GM06990 (cell line): Measurements from ENCODE around the gene BPIFB6.

ENCODE experiments used
- DNase-seq: peaks from one replicate; pipeline ENCODE4 v3.0.0-alpha.2; 2011; ENCODE audit not compliant: insufficient read length; ENCODE audit errors: extremely low read depth
- H3K27me3 ChIP-seq: replicated peaks from 2 replicates; pipeline ENCODE4 v1.6.0; 2011; ENCODE audit warnings: low read length; ENCODE audit not compliant: control insufficient read depth, insufficient read depth
- H3K36me3 ChIP-seq: 2 replicates; pipeline ENCODE4 v1.5.1; 2011; ENCODE audit warnings: low read length; ENCODE audit not compliant: control insufficient read depth, insufficient read depth
- H3K4me3 ChIP-seq: replicated peaks from 2 replicates; pipeline ENCODE4 v1.5.1; 2011; ENCODE audit warnings: low read depth, mild to moderate bottlenecking, control low read depth, low read length
- TF ChIP-seq, protein P1 (sequence below): IDR thresholded peaks from 2 replicates; pipeline ENCODE4 v1.5.1; 2011; ENCODE audit warnings: low read length, control low read depth, mild to moderate bottlenecking, inconsistent platforms; ENCODE audit not compliant: insufficient read depth, poor library complexity, severe bottlenecking

Gene BPIFB6

DNA sequence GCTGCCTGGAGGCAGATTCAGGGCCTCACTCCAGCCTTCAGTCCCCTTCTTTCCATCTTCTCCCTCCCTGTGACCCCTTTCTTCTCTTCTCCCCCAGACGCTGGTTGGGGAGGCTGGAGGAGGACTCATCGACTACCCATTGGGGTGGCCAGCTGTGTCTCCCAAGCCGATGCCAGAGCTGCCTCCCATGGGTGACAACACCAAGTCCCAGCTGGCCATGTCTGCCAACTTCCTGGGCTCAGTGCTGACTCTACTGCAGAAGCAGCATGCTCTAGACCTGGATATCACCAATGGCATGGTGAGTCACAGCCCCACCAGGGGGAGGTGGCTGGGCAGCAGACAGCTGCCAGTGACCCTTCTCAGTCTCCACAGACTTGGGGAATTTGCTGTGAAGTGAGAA, 60.9 kb downstream of the BPIFB6 start:
- H3K4me3 ChIP-seq: no peak overlapping the region
- no peak for DNase-seq
- TF ChIP-seq, protein P1, sequence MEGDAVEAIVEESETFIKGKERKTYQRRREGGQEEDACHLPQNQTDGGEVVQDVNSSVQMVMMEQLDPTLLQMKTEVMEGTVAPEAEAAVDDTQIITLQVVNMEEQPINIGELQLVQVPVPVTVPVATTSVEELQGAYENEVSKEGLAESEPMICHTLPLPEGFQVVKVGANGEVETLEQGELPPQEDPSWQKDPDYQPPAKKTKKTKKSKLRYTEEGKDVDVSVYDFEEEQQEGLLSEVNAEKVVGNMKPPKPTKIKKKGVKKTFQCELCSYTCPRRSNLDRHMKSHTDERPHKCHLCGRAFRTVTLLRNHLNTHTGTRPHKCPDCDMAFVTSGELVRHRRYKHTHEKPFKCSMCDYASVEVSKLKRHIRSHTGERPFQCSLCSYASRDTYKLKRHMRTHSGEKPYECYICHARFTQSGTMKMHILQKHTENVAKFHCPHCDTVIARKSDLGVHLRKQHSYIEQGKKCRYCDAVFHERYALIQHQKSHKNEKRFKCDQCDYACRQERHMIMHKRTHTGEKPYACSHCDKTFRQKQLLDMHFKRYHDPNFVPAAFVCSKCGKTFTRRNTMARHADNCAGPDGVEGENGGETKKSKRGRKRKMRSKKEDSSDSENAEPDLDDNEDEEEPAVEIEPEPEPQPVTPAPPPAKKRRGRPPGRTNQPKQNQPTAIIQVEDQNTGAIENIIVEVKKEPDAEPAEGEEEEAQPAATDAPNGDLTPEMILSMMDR: no peak
- H3K36me3 ChIP-seq: no peaks in the 10 kb centered on the region
- H3K27me3 ChIP-seq: no peaks in the 10 kb centered on the region

- TF ChIP-seq, protein P1: no peak
- H3K4me3 ChIP-seq: no peak overlapping the region
- DNase-seq: no peak
- H3K36me3 ChIP-seq: no peaks in the 10 kb centered on the region
- H3K27me3 ChIP-seq: no peaks in the 10 kb centered on the region
Measured at GRCh38 chr20:33093074-33093473, 61.6 kb downstream of the BPIFB6 start.

GRCh38 chr20:33093582-33093981, 62.1 kb downstream of the BPIFB6 start:
- no peak for DNase-seq
- H3K4me3 ChIP-seq: no peak overlapping the region
- H3K27me3 ChIP-seq: no peaks in the 10 kb centered on the region
- TF ChIP-seq, protein P1: no peak
- no peaks in the 10 kb centered on the region for H3K36me3 ChIP-seq
